ENCODE measurements around the gene TMEM89. TPM values are rescaled to one million over a fixed set of nuclear protein-coding genes. Genes with fewer than 3 reads are reported as not detected.

Gene TMEM89
- total RNA-seq, 1 donor from 2014 or later, result not detected

GRCh38 chr3:48629894-48630293 lies 8.3 kb upstream of the TMEM89 start:
- DNase-seq (ENCODE audit: low read depth), result no peak
- no peak for TF ChIP-seq CTCF (conservative IDR thresholded peaks at IDR 0.05; ENCODE audit: low read depth, low read length)
- no peak overlapping the region for H3K4me3 ChIP-seq (ENCODE audit: low read depth, low read length)

- H3K4me3 ChIP-seq (ENCODE audit: low read depth, low read length), result no peak overlapping the region
- TF ChIP-seq CTCF (conservative IDR thresholded peaks at IDR 0.05; ENCODE audit: low read depth, low read length), result no peak
- no peak for DNase-seq (ENCODE audit: low read depth)
Observed at GRCh38 chr3:48628277-48629017, 6.9 kb upstream of the TMEM89 start.

- no peak for TF ChIP-seq CTCF (conservative IDR thresholded peaks at IDR 0.05; ENCODE audit: low read depth, low read length)
- no peak for DNase-seq (ENCODE audit: low read depth)
- H3K4me3 ChIP-seq (ENCODE audit: low read depth, low read length), result no peak overlapping the region
Observed at GRCh38 chr3:48625600-48625999, 4.0 kb upstream of the TMEM89 start.

GRCh38 chr3:48624767-48625166 lies 3.2 kb upstream of the TMEM89 start:
- no peak overlapping the region for H3K4me3 ChIP-seq (ENCODE audit: low read depth, low read length)
- TF ChIP-seq CTCF (conservative IDR thresholded peaks at IDR 0.05; ENCODE audit: low read depth, low read length), result no peak
- DNase-seq (ENCODE audit: low read depth), result no peak

- no peak for TF ChIP-seq CTCF (conservative IDR thresholded peaks at IDR 0.05; ENCODE audit: low read depth, low read length)
- no peak for DNase-seq (ENCODE audit: low read depth)
- H3K4me3 ChIP-seq (ENCODE audit: low read depth, low read length), result no peak overlapping the region
Observed at GRCh38 chr3:48623851-48624547, 2.4 kb upstream of the TMEM89 start.

- DNase-seq (ENCODE audit: low read depth), result no peak
- no peak for TF ChIP-seq CTCF (conservative IDR thresholded peaks at IDR 0.05; ENCODE audit: low read depth, low read length)
- H3K4me3 ChIP-seq (ENCODE audit: low read depth, low read length), result no peak overlapping the region
Observed at GRCh38 chr3:48619541-48620524, 1.7 kb downstream of the TMEM89 start.
